ENCODE measurements around the gene GPR61.

GPR61 gene

DNA sequence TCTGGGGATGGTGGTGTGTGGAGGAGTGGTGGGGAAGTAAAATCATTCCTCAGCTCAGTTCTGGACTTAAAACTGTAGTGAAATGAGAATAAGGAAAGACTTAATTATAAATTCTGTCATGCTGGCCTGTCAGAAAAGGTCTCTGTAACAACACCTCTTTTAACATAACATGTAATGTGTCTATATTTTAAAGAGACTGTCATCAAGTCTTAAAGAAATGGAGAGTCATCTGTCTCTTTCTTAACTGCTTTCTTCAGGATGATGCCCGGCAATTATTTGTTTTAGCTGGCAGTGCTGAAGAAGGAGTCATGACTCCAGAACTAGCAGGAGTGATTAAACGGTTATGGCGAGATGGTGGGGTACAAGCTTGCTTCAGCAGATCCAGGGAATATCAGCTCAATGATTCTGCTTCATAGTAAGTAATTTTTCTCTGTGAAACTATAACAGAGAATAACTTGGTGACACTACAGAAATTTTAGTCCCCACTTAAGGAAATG lies 39.3 kb downstream of the GPR61 start:
- no peak for DNase-seq

DNA sequence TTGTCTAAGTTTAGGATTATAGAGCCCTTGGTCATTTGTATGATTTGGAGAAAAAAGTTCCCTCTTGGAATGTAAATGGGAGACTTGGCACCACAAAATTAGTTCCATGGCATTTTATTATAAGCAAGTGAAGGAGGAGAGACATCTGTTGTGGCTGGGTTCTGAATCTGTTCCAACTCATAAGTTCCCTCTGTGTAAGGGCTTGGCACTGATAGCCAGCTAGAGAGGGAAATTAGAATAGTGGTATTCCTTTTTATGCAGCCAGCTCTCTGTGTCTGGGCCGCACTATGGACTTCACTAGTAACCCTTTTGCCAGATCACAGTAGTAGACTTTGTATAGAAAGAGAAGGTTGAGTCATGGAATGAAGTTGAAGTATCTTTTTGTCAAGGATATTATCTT lies 39.8 kb downstream of the GPR61 start:
- no peak for DNase-seq

DNA sequence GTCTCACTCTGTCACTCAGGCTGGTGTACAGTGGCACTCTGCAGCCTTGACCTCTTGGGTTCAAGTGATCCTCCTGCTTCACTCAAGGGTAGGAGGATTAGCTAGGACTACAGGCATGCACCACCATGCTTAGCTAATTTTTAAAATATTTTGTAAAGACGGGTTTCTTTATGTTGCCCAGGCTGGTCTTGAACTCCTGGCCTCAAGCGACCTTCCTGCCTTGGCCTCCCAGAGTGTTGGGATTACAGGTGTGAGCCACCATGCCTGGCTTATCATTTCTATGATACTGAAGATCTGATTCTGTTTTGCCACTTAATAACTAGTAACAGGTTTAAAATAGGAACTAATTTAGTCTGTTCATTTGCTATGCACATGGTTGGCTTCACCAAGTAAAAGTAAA lies 42.3 kb downstream of the GPR61 start:
- DNase-seq: no peak

DNA sequence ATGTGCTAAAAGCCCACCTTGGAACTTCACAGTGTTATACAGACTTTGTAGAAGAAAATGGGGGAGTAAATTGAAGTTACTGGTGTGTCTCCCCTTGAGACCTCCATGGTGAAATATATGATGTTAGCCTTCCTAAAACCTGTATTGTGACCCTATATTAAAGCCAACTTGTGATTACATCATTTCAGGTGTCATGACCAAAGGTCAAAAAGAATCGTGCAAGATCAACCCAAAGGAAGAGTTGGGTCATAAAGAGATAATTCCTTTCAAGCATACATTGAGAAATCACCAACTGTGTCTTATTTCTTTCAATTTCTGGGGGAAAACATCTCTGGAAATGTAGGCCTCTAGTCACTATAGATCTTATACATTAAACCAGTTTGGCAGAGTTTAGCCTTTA lies 45.1 kb downstream of the GPR61 start:
- no peak for DNase-seq

DNA sequence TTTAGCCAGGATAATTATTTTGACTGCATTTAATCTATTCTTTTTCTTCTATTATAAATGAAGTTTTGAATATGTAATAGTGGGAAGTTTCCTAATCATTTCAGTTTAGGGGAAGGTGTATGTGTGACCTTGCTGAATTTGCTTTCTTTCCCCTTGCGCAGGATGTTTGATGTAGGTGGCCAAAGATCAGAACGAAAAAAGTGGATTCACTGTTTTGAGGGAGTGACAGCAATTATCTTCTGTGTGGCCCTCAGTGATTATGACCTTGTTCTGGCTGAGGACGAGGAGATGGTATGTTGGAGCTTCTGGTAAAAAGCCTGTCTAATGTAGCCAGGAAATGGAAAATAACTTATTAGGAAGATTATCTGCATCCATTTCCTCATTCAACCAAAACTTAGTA lies 46.4 kb downstream of the GPR61 start:
- DNase-seq: no peak

DNA sequence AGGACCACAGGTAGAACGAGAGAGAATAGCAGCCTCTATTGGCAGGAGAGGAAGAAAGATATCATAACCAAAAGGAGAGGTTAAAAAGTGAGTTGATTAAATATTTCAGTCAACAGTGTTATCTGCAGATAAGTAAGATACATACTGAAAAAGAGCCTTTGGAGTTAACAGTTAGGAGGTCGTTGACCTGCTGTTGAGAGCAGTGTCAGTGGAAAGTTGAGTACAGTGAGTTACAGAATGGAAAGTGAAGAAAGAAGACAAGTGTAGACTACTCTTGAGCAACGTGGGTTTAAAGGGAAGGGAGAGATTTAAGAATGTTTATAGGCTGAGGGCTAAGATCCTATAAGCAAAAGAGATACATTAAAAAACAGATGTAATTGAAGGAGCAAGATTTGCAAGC lies 49.5 kb downstream of the GPR61 start:
- DNase-seq: no peak

DNA sequence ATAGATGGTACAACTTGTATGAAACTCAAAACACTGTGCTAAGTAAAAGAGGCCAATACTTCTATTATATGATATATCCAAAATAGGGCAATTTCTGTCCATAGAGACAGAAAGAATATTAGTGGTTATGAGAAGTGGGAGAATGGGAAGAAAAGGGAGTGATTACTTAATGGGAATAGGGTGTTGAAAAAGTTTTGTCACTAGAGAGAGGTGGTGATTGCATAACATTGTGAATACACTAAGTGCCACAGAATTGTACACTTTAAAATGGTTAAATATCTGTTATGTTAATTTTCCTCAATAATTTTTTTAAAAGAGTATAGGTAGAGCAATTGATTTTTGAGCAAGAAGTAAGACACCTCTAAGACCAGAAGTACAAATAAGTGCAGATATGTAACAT lies 50.0 kb downstream of the GPR61 start:
- DNase-seq: no peak

DNA sequence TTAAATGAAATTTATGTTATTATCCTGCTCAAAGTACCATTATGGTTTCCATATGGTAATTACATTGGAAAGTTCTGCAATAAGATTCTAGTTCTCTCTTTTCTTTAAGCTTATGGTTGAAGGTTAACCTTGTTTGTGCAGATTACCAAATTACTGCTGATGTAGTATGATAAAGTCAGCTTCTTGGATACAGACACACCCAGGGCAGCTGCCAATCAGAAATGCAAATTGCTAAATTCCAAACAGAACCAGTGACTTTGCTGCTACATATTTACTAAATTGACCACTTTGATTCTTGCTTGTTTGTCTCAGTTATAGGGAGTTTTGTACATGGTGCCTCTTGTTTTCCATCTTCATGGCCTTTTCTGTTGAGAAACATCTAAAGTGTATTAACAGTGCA lies 53.2 kb downstream of the GPR61 start:
- no peak for DNase-seq

DNA sequence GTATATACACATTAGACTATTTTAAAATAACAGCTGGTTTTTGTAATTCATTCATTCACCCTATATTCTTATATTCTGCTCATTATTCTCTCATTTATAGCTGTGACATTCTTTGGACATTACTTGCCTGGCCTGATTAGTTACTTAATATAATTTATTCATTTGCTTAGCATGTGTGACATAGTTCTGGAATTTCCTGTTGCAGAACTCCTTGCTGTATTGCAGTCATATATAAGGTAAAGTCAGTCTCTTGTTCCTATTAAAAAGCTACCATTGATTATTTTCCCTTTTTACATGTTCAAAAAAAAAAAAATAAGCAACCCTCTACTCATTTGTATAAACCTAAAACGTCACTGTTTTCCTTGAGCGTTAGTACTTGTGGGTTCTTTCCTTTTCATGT lies 55.9 kb downstream of the GPR61 start:
- no peak for DNase-seq
